A673 (cell line): Measurements from ENCODE around the gene CTTNBP2NL. TPM values are rescaled to one million over a fixed set of nuclear protein-coding genes. Genes with fewer than 3 reads are reported as not detected.

ENCODE experiments used
- BruUV-seq: library from RNA; stranded (reverse); fragments of 400-500 nt; replicated peaks from 2 replicates; lab custom pipeline; 2021; lab: Mats Ljungman, UMichigan
- CTCF ChIA-PET: fragments of 300-600 bp; sonication (Branson Sonifier 250); formaldehyde crosslinking; loops from one replicate; lab custom pipeline; 2022; ENCODE audit warnings: antibody characterized with exemption; lab: Charles Lee
- POLR2A ChIA-PET: fragments of 300-600 bp; sonication (Branson Sonifier 250); formaldehyde crosslinking; loops from one replicate; lab custom pipeline; 2022; ENCODE audit warnings: antibody characterized with exemption; ENCODE audit not compliant: low non-redundant PET; lab: Charles Lee
- DNase-seq: peaks from one replicate; pipeline ENCODE4 v3.0.0-alpha.2; 2015; ENCODE audit warnings: low spot score
- H3K27ac ChIP-seq: fragments of 200-600 bp; sonication (generic); 2 replicates; pipeline ENCODE4 v1.5.1; 2016; ENCODE audit warnings: mixed run types, low read depth, mild to moderate bottlenecking, mixed read lengths, antibody characterized with exemption, low read length; ENCODE audit not compliant: poor library complexity, severe bottlenecking
- H3K27me3 ChIP-seq: fragments of 200-600 bp; sonication (generic); replicated peaks from 2 replicates; pipeline ENCODE4 v1.6.1; 2017; ENCODE audit warnings: mixed run types, low read depth, mild to moderate bottlenecking, mixed read lengths, antibody characterized with exemption, low read length; ENCODE audit not compliant: insufficient read depth, poor library complexity
- H3K36me3 ChIP-seq: fragments of 200-600 bp; sonication (generic); 2 replicates; pipeline ENCODE4 v1.6.1; 2016; ENCODE audit warnings: mixed run types, mild to moderate bottlenecking, mixed read lengths, antibody characterized with exemption, low read length; ENCODE audit not compliant: insufficient read depth, poor library complexity, severe bottlenecking
- H3K4me1 ChIP-seq: fragments of 200-600 bp; sonication (generic); 2 replicates; pipeline ENCODE4 v1.6.1; 2017; ENCODE audit warnings: mixed run types, mild to moderate bottlenecking, mixed read lengths, antibody characterized with exemption, low read length; ENCODE audit not compliant: insufficient read depth, poor library complexity, severe bottlenecking
- H3K4me3 ChIP-seq: fragments of 200-600 bp; sonication (generic); 2 replicates; pipeline ENCODE4 v1.5.1; 2016; ENCODE audit warnings: low read depth, mixed run types, mild to moderate bottlenecking, mixed read lengths, low read length; ENCODE audit not compliant: poor library complexity, severe bottlenecking
- H3K9me3 ChIP-seq: fragments of 200-600 bp; sonication (generic); 2 replicates; pipeline ENCODE4 v1.6.1; 2016; ENCODE audit warnings: mixed run types, low read depth, mild to moderate bottlenecking, mixed read lengths, antibody characterized with exemption, low read length; ENCODE audit not compliant: poor library complexity, severe bottlenecking
- EZH2 ChIP-seq: fragments of 200-600 bp; sonication (generic); IDR thresholded peaks from 2 replicates; pipeline ENCODE4 v1.6.1; 2017; ENCODE audit warnings: borderline replicate concordance, low read depth, mild to moderate bottlenecking, mixed read lengths, antibody characterized with exemption, low read length; ENCODE audit not compliant: poor library complexity, severe bottlenecking
- intact Hi-C: fragments of 100-400 bp; cut with micrococcal nuclease; formaldehyde crosslinking; loops from one replicate; pipeline ENCODE4 v1.10.0; 2022; ENCODE audit not compliant: unreplicated experiment
- total RNA-seq: library from RNA; stranded (reverse); gene quantifications from 2 replicates; pipeline ENCODE4 v1.2.3, GENCODE V29; 2021
- TF ChIP-seq, protein P1 (sequence below): fragments of 300-800, 200-600 bp; sonication (generic); conservative IDR thresholded peaks from 2 replicates; pipeline ENCODE4 v1.5.1; 2017; ENCODE audit warnings: low read depth, mild to moderate bottlenecking, antibody characterized with exemption, low read length, moderate library complexity, mixed read lengths

The CTTNBP2NL gene
- total RNA-seq, 1 experiment from 2014 or later = 32.7 TPM

DNA sequence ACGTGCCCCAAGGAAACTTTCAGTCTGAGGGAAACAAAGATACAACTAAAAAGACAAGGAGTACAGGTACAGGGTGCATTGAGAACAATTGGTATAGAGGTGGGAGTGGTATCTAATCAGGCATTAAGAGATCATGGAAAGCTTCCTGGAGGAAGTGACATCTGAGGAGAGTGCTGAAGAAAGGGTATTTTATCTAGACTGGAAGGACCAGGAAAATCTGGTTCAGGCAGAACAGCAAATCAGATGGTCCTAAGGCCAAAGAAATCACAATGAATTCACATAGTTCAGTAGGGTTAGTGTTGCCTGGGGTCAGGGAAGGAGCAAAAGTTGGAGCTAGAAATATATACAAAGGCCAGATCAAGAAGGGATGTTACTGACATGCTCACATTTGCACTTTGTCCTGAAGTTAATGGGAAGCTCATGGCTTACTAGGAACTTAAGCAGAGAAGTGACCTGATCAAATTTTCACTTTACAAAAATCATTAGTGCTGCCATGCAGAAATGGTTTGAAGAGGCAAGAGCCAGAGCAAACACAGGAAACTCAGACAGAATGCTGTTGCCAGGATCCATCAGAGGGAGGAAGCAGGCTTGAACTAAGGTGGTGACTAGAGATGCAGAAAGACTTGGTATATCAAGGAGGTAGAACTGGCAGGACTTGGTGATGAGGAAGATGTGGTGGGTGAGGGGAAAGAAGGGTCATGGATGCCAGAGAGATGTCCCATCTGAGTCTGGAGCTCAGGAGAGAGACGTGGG is 14.5 kb upstream of the CTTNBP2NL start:
- no TSS peak for BruUV-seq
- ChIA-PET CTCF (no interaction called here), POLR2A (no interaction called here)
- Histone ChIP-seq H3K27ac (no peak overlapping the region), H3K36me3 (no peaks in the 10 kb centered on the region), H3K4me3 (no peak overlapping the region), H3K27me3 (no peaks in the 10 kb centered on the region), H3K4me1 (no peaks in the 10 kb centered on the region), H3K9me3 (no peaks in the 10 kb centered on the region)
- TF ChIP-seq, protein P1, sequence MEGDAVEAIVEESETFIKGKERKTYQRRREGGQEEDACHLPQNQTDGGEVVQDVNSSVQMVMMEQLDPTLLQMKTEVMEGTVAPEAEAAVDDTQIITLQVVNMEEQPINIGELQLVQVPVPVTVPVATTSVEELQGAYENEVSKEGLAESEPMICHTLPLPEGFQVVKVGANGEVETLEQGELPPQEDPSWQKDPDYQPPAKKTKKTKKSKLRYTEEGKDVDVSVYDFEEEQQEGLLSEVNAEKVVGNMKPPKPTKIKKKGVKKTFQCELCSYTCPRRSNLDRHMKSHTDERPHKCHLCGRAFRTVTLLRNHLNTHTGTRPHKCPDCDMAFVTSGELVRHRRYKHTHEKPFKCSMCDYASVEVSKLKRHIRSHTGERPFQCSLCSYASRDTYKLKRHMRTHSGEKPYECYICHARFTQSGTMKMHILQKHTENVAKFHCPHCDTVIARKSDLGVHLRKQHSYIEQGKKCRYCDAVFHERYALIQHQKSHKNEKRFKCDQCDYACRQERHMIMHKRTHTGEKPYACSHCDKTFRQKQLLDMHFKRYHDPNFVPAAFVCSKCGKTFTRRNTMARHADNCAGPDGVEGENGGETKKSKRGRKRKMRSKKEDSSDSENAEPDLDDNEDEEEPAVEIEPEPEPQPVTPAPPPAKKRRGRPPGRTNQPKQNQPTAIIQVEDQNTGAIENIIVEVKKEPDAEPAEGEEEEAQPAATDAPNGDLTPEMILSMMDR = no peak
- TF ChIP-seq EZH2 = no peak
- intact Hi-C loops = no loop called here
- no peak for DNase-seq

DNA sequence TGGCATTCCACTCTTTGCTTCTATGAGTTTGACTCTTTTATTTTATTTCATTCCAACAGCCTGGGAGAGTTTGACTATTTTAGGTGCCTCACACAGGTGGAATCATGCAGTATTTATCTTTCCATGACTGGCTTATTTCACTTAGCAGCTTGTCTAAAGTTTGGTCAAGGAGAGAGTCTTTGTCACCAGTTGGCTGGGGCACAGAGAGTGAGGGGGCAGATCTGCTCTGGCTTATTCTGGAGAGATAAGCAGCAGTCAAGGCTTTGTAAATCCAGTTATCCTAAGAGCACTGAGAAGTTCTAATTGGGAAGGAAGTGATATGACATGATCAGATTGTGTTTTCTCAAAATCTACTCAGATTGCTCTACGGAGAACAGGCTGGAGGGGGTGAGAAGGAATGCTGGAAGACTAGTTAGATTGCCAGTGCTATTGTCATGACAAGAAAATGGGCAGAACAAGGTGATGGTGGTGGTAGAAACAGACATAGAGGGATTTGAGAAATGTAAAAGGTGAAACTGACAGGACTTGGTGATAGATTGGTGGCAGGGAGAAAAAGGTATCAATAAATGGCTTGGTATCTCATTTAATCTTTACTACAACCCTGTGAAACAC is 12.1 kb upstream of the CTTNBP2NL start:
- Histone ChIP-seq H3K9me3 (no peaks in the 10 kb centered on the region), H3K36me3 (no peaks in the 10 kb centered on the region), H3K4me1 (peaks cover 5% of the 10 kb centered on the region), H3K27ac (no peak overlapping the region), H3K4me3 (no peak overlapping the region), H3K27me3 (no peaks in the 10 kb centered on the region)
- POLR2A ChIA-PET = interaction anchor here (0.6 kb wide), 1 partner anchor 10 kb away, joined by 12 read pairs; no protein-coding TSS in a partner anchor
- CTCF ChIA-PET = no interaction called here
- no TSS peak for BruUV-seq
- TF ChIP-seq, protein P1 = no peak
- TF ChIP-seq EZH2 = no peak
- DNase-seq = no peak
- intact Hi-C loops = no loop called here

DNA sequence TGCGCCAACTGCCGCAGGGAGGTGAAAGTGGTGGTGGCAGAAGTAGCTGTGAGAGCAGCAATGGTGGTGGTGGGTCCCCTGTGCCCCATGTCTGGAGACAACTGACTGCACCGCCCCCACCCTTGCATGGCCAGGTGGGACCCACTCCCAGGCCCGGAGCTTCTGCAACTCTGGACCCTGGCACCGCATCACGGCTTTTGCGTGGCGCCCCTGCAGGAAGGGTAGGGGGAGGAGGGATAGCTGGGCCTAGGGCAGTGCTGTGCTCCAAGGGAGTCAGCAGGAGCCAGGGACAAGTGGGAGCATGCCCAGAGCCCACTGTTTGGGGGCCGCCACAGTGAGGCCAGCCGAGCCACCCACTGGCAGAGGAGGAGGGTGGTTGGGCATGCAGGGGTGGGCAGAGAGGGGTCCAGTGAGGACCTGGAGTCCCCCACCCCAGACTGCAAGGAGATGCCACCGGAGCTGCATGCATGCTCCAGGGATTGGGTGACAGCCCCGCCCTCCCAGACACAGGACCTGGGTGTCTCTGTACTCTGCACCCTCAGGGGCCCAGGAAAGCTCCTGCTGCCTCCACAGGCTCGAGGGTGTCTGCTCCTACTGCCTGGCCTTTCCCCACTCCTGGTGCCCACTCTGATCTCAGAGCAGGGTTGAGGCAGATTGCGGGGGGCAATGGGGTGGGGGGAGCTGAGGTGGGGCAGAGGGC is 9.8 kb upstream of the CTTNBP2NL start:
- intact Hi-C loops = no loop called here
- ChIA-PET POLR2A (no interaction called here), CTCF (no interaction called here)

More for the DNA sequence above, 9.8 kb upstream of the CTTNBP2NL start:
- Histone ChIP-seq H3K9me3 (no peaks in the 10 kb centered on the region), H3K27me3 (no peaks in the 10 kb centered on the region), H3K27ac (no peak overlapping the region), H3K4me3 (no peak overlapping the region), H3K4me1 (peaks cover 6% of the 10 kb centered on the region), H3K36me3 (no peaks in the 10 kb centered on the region)
- no peak for TF ChIP-seq EZH2
- TF ChIP-seq, protein P1 = no peak
- BruUV-seq = no TSS peak
- DNase-seq = no peak
